H1 (cell line): Measurements from ENCODE around the gene FHIT. TPM values are rescaled to one million over a fixed set of nuclear protein-coding genes. Genes with fewer than 3 reads are reported as not detected.

Source experiments
- CTCF ChIA-PET: fragments of 300-600 bp; sonication (Branson Sonifier 250); formaldehyde crosslinking; loops from one replicate; lab custom pipeline; 2021; ENCODE audit not compliant: partially characterized antibody; lab: Charles Lee
- POLR2A ChIA-PET: fragments of 300-600 bp; sonication (Branson Sonifier 250); formaldehyde crosslinking; loops from one replicate; lab custom pipeline; 2021; ENCODE audit warnings: inconsistent platforms; ENCODE audit not compliant: partially characterized antibody; lab: Charles Lee
- DNase-seq, 2 experiments: peaks; one replicate each; pipeline versions ENCODE4 v3.0.0 to v3.0.0-alpha.2; 2010 to 2022; ENCODE audit warnings: low spot score in 2 of 2, low read depth in 1 of 2, mixed read lengths in 1 of 2
- FAIRE-seq: peaks from 2 replicates; lab custom pipeline; 2011; peaks lifted over from hg19 to GRCh38; lab: Jason Lieb, UNC
- H2AFZ ChIP-seq: 2 replicates; pipeline ENCODE4 v1.8.1; 2012; ENCODE audit warnings: low read length, inconsistent platforms
- H2AK5ac ChIP-seq: 2 replicates; pipeline ENCODE4 v1.6.1; 2013; ENCODE audit warnings: low read depth, low read length
- H2BK120ac ChIP-seq: replicated peaks from 2 replicates; pipeline ENCODE3; 2013; ENCODE audit warnings: low read depth, low read length, inconsistent platforms
- H2BK12ac ChIP-seq: 2 replicates; pipeline ENCODE4 v1.6.1; 2013; ENCODE audit warnings: low read depth, low read length
- H2BK15ac ChIP-seq: 2 replicates; pipeline ENCODE4 v1.6.1; 2013; ENCODE audit warnings: low read length
- H2BK20ac ChIP-seq: 2 replicates; pipeline ENCODE4 v1.6.1; 2013; ENCODE audit warnings: low read length
- H2BK5ac ChIP-seq: 2 replicates; pipeline ENCODE4 v1.6.1; 2013; ENCODE audit warnings: low read depth, low read length
- H3K14ac ChIP-seq: 2 replicates; pipeline ENCODE4 v1.6.1; 2013; ENCODE audit warnings: inconsistent platforms; ENCODE audit not compliant: insufficient read length
- H3K18ac ChIP-seq: 2 replicates; pipeline ENCODE4 v1.6.1; 2013; ENCODE audit warnings: low read length; ENCODE audit errors: extremely low read depth
- H3K23ac ChIP-seq: 2 replicates; pipeline ENCODE4 v1.6.1; 2013; ENCODE audit warnings: inconsistent platforms; ENCODE audit not compliant: insufficient read length
- H3K23me2 ChIP-seq: 2 replicates; pipeline ENCODE4 v1.6.1; 2013; ENCODE audit warnings: low read depth, low read length
- H3K27ac ChIP-seq: 2 replicates; pipeline ENCODE4 v1.6.1; 2011; ENCODE audit warnings: low read depth, low read length, inconsistent platforms
- H3K27me3 ChIP-seq, 4 experiments: replicated peaks in 1 of 4; 1 replicate in 1 of 4; 2 replicates in 3 of 4; pipeline versions ENCODE4 v1.6.1 to v1.8.1; 2011 to 2013; ENCODE audit warnings: low read length in 3 of 4, mild to moderate bottlenecking in 3 of 4, inconsistent platforms in 2 of 4, mixed read lengths in 2 of 4, moderate library complexity in 1 of 4; ENCODE audit not compliant: control insufficient read depth in 3 of 4, insufficient read depth in 3 of 4; ENCODE audit errors: extremely low read depth in 1 of 4
- H3K36me3 ChIP-seq, 4 experiments: 2 replicates each; pipeline versions ENCODE4 v1.6.1 to v1.8.1; 2011 to 2013; ENCODE audit warnings: mild to moderate bottlenecking in 4 of 4, low read length in 3 of 4, moderate library complexity in 2 of 4, control low read depth in 1 of 4, inconsistent platforms in 1 of 4; ENCODE audit not compliant: insufficient read depth in 4 of 4, control insufficient read depth in 2 of 4
- H3K4ac ChIP-seq: replicated peaks from 2 replicates; pipeline ENCODE3; 2013; ENCODE audit warnings: low read length, low read depth, mixed read lengths, inconsistent platforms; ENCODE audit not compliant: insufficient read length
- H3K4me1 ChIP-seq, 4 experiments: replicated peaks in 1 of 4; 1 replicate in 1 of 4; 2 replicates in 3 of 4; pipeline versions ENCODE4 v1.6.1 to v1.8.1; 2011 to 2013; ENCODE audit warnings: low read length in 3 of 4, inconsistent platforms in 2 of 4, mixed read lengths in 1 of 4; ENCODE audit not compliant: insufficient read depth in 4 of 4, control insufficient read depth in 3 of 4
- H3K4me2 ChIP-seq, 2 experiments: 2 replicates each; pipeline versions ENCODE4 v1.6.1 to v1.8.1; 2011 to 2013; ENCODE audit warnings: low read depth in 2 of 2, low read length in 2 of 2, control low read depth in 1 of 2, inconsistent platforms in 1 of 2, mild to moderate bottlenecking in 1 of 2; ENCODE audit not compliant: insufficient read depth in 1 of 2
- H3K4me3 ChIP-seq, 4 experiments: fragments of 200-600, 300-600 bp in 1 of 4; sonication (generic), shearing (Covaris generic), sonication (Bioruptor Twin) in 1 of 4; 2 replicates each; pipeline versions ENCODE4 v1.5.1 to v1.8.1; 2011 to 2016; ENCODE audit warnings: low read length in 4 of 4, low read depth in 3 of 4, control low read depth in 2 of 4, inconsistent platforms in 2 of 4, mild to moderate bottlenecking in 2 of 4, mixed read lengths in 1 of 4, moderate library complexity in 1 of 4; ENCODE audit not compliant: insufficient read depth in 2 of 4; ENCODE audit errors: extremely low read depth in 1 of 4
- H3K56ac ChIP-seq: replicated peaks from 2 replicates; pipeline ENCODE3; 2013; ENCODE audit warnings: low read depth, mild to moderate bottlenecking, mixed read lengths, low read length, inconsistent platforms; ENCODE audit not compliant: insufficient read length
- H3K79me1 ChIP-seq: 2 replicates; pipeline ENCODE4 v1.6.1; 2013; ENCODE audit warnings: low read depth, low read length, control low read depth
- H3K79me2 ChIP-seq, 2 experiments: 2 replicates each; pipeline versions ENCODE4 v1.6.1 to v1.8.1; 2012 to 2013; ENCODE audit warnings: low read length in 2 of 2, mild to moderate bottlenecking in 2 of 2, inconsistent platforms in 1 of 2; ENCODE audit not compliant: insufficient read depth in 2 of 2, control insufficient read depth in 1 of 2
- H3K9ac ChIP-seq, 4 experiments: replicated peaks in 1 of 4; 1 replicate in 1 of 4; 2 replicates in 3 of 4; pipeline versions ENCODE4 v1.6.1 to v1.8.1; 2011 to 2013; ENCODE audit warnings: low read depth in 3 of 4, low read length in 3 of 4, control low read depth in 2 of 4, mild to moderate bottlenecking in 2 of 4, moderate library complexity in 2 of 4, inconsistent platforms in 1 of 4; ENCODE audit errors: extremely low read depth in 1 of 4
- H3K9me3 ChIP-seq, 2 experiments: 2 replicates each; pipeline versions ENCODE4 v1.6.1 to v1.8.1; 2012 to 2013; ENCODE audit warnings: mild to moderate bottlenecking in 2 of 2, moderate library complexity in 2 of 2, control low read depth in 1 of 2, inconsistent platforms in 1 of 2, low read depth in 1 of 2, low read length in 1 of 2, mixed read lengths in 1 of 2; ENCODE audit not compliant: insufficient read depth in 2 of 2
- H4K20me1 ChIP-seq, 2 experiments: replicated peaks in 1 of 2; 2 replicates each; pipeline versions ENCODE3 to v1.8.1; 2011 to 2013; ENCODE audit warnings: inconsistent platforms in 2 of 2, low read length in 2 of 2, mild to moderate bottlenecking in 1 of 2; ENCODE audit not compliant: insufficient read depth in 2 of 2, control insufficient read depth in 1 of 2
- H4K5ac ChIP-seq: 2 replicates; pipeline ENCODE4 v1.6.1; 2013; ENCODE audit warnings: low read length, low read depth, mixed read lengths, inconsistent platforms; ENCODE audit not compliant: insufficient read length
- H4K8ac ChIP-seq: 2 replicates; pipeline ENCODE4 v1.8.0; 2013; ENCODE audit warnings: mild to moderate bottlenecking, moderate library complexity, low read length, inconsistent platforms; ENCODE audit not compliant: insufficient read depth; ENCODE audit errors: extremely low read depth
- H4K91ac ChIP-seq: replicated peaks from 2 replicates; pipeline ENCODE3; 2013; ENCODE audit warnings: low read length, mixed read lengths, inconsistent platforms; ENCODE audit not compliant: insufficient read length
- JUND ChIP-seq: IDR thresholded peaks from 2 replicates; pipeline ENCODE4 v1.6.1; 2011; ENCODE audit warnings: mild to moderate bottlenecking, improper control_type of control experiment, low read length
- SAP30 ChIP-seq: fragments of 300-600 bp; sonication (generic); IDR thresholded peaks from 2 replicates; pipeline ENCODE4 v1.7.1; 2012; ENCODE audit warnings: low read length, moderate library complexity, mild to moderate bottlenecking, inconsistent platforms; ENCODE audit not compliant: insufficient read depth, insufficient replicate concordance
- YY1 ChIP-seq: IDR thresholded peaks from 2 replicates; pipeline ENCODE4 v1.6.1; 2011; ENCODE audit warnings: low read depth, mild to moderate bottlenecking, low read length
- ZNF274 ChIP-seq: IDR thresholded peaks from 2 replicates; pipeline ENCODE4 v1.7.0; 2012; ENCODE audit warnings: low read length, borderline replicate concordance; ENCODE audit errors: extremely low read depth
- WGBS, 2 experiments: shearing (Covaris generic) in 1 of 2; methylation state at CpG; one replicate each; pipeline versions ENCODE4 v1.1.6 to v1.1.7; 2013 to 2015; ENCODE audit warnings: low lambda C conversion rate in 2 of 2, mixed read lengths in 2 of 2, inconsistent platforms in 1 of 2, low coverage in 1 of 2, missing lambda C conversion rate in 1 of 2; ENCODE audit not compliant: insufficient replicate concordance in 2 of 2, insufficient coverage in 1 of 2, insufficient read length in 1 of 2; ENCODE audit errors: extremely low coverage in 1 of 2, missing lambda C conversion rate in 1 of 2; 5-methylcytosine and 5-hydroxymethylcytosine counted together
- polyA plus RNA-seq, 7 experiments: library from polyadenylated mRNA; depleted of rRNA in 3 of 7; stranded (reverse) in 5 of 7; unstranded in 2 of 7; fragments of >200 nt in 5 of 7; fragments of 200-250 nt in 2 of 7; gene quantifications; 1 replicate in 5 of 7; 2 replicates in 1 of 7; 4 replicates in 1 of 7; pipeline versions ENCODE4 v1.2.1 to v1.2.3, GENCODE V29; 2011 to 2013; ENCODE audit warnings: missing spikeins in 2 of 7, mixed read lengths in 2 of 7
- total RNA-seq: library from RNA; stranded (reverse); fragmentation: NEBNext Ultra II Directional; extraction: Animal tissue kit (Norgen Biotek cat#: 25700); gene quantifications from 2 replicates; pipeline ENCODE4 v1.2.1, GENCODE V29; 2021
- TF ChIP-seq, protein P1 (sequence below): IDR thresholded peaks from 2 replicates; pipeline ENCODE4 v1.6.1; 2011; ENCODE audit warnings: low read length, improper control_type of control experiment

The FHIT gene
- total and polyA plus RNA-seq, 2 of the 8 experiments (the other 6 are each of a cell fraction or from before 2014, with no cell fraction given): 1.2 to 3.2 TPM

- 80% methylated on average over 4 of the region's 4 CpGs; no CpG with 5 or more reads in 1 of the 2 experiments for WGBS, 2 experiments
- FAIRE-seq: no peak
Measured at GRCh38 chr3:61111825-61112224, 139.4 kb downstream of the FHIT start.

More at GRCh38 chr3:61111825-61112224, 139.4 kb downstream of the FHIT start:
- H3K27ac ChIP-seq: no peak overlapping the region
- H4K20me1 ChIP-seq: no peaks in the 10 kb centered on the region
- H3K36me3 ChIP-seq: no peaks in the 10 kb centered on the region
- ChIA-PET CTCF (no interaction called here), POLR2A (no interaction called here)
- H3K4me2 ChIP-seq: no peak overlapping the region
- no peaks in the 10 kb centered on the region for H3K79me2 ChIP-seq
- no peaks in the 10 kb centered on the region for H3K27me3 ChIP-seq
- H2BK5ac ChIP-seq: no peak overlapping the region
- no peak overlapping the region for H4K5ac ChIP-seq
- H3K23ac ChIP-seq: no peak overlapping the region
- no peak overlapping the region for H3K56ac ChIP-seq
- no peaks in the 10 kb centered on the region for H3K23me2 ChIP-seq
- H2BK20ac ChIP-seq: no peak overlapping the region
- H2AFZ ChIP-seq: no peak overlapping the region
- no peak overlapping the region for H2BK12ac ChIP-seq
- H3K18ac ChIP-seq: no peak overlapping the region
- H3K9ac ChIP-seq: peak overlapping the region in 1 of 4 experiments; percentile 34; a peak in 1 of 7 replicates
- H3K79me1 ChIP-seq: no peaks in the 10 kb centered on the region
- H3K14ac ChIP-seq: no peak overlapping the region
- TF ChIP-seq SAP30 (no peak), YY1 (no peak), ZNF274 (no peak), JUND (no peak)
- TF ChIP-seq, protein P1, sequence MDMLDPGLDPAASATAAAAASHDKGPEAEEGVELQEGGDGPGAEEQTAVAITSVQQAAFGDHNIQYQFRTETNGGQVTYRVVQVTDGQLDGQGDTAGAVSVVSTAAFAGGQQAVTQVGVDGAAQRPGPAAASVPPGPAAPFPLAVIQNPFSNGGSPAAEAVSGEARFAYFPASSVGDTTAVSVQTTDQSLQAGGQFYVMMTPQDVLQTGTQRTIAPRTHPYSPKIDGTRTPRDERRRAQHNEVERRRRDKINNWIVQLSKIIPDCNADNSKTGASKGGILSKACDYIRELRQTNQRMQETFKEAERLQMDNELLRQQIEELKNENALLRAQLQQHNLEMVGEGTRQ: no peak
- H2BK120ac ChIP-seq: no peak overlapping the region
- no peaks in the 10 kb centered on the region for H3K4me1 ChIP-seq
- H4K8ac ChIP-seq: no peak overlapping the region
- H3K4ac ChIP-seq: no peak overlapping the region
- H3K9me3 ChIP-seq: no peaks in the 10 kb centered on the region
- no peak overlapping the region for H3K4me3 ChIP-seq
- no peak for DNase-seq
- no peak overlapping the region for H2BK15ac ChIP-seq
- no peak overlapping the region for H4K91ac ChIP-seq
- no peak overlapping the region for H2AK5ac ChIP-seq
